ENCODE results near the gene UBA6. TPM values are rescaled to one million over a fixed set of nuclear protein-coding genes. Genes with fewer than 3 reads are reported as not detected.

UBA6 gene
- total RNA-seq, 4 donors from 2014 or later = 15.6 to 198 (median 67.3) TPM

GRCh38 chr4:67685532-67685859, 15.5 kb downstream of the UBA6 start:
- H3K36me3 ChIP-seq = no peaks in the 10 kb centered on the region
- TF ChIP-seq POLR2A (IDR thresholded peaks at IDR 0.05) (no peak), CTCF (IDR thresholded peaks at IDR 0.05) (no peak)
- H3K27ac ChIP-seq = no peak overlapping the region
- no peaks in the 10 kb centered on the region for H3K9me3 ChIP-seq
- no peaks in the 10 kb centered on the region for H3K27me3 ChIP-seq
- no peak for DNase-seq
- no peak overlapping the region for H3K4me3 ChIP-seq
- intact Hi-C loops (cut with DNase I; ENCODE audit: low total_unique reads) = no loop called here
- H3K4me1 ChIP-seq = no peaks in the 10 kb centered on the region

- intact Hi-C loops (cut with DNase I; ENCODE audit: low total_unique reads) = no loop called here
Measured at GRCh38 chr4:67684839-67685531, 16.0 kb downstream of the UBA6 start.

GRCh38 chr4:67682266-67682665, 18.7 kb downstream of the UBA6 start:
- intact Hi-C loops (cut with DNase I; ENCODE audit: low total_unique reads) = no loop called here
- H3K9me3 ChIP-seq = no peaks in the 10 kb centered on the region
- no peaks in the 10 kb centered on the region for H3K4me1 ChIP-seq
- no peaks in the 10 kb centered on the region for H3K36me3 ChIP-seq
- H3K27ac ChIP-seq = no peak overlapping the region
- no peak overlapping the region for H3K4me3 ChIP-seq
- TF ChIP-seq POLR2A (IDR thresholded peaks at IDR 0.05) (no peak), CTCF (IDR thresholded peaks at IDR 0.05) (no peak)
- no peak for DNase-seq
- no peaks in the 10 kb centered on the region for H3K27me3 ChIP-seq

More at GRCh38 chr4:67684839-67685531, 16.0 kb downstream of the UBA6 start:
- Histone ChIP-seq H3K4me3 (no peak overlapping the region), H3K27me3 (no peaks in the 10 kb centered on the region), H3K36me3 (no peaks in the 10 kb centered on the region), H3K4me1 (no peaks in the 10 kb centered on the region), H3K27ac (no peak overlapping the region), H3K9me3 (no peaks in the 10 kb centered on the region)
- no peak for DNase-seq
- TF ChIP-seq POLR2A (IDR thresholded peaks at IDR 0.05) = no peak
- no peak for TF ChIP-seq CTCF (IDR thresholded peaks at IDR 0.05)

- no peak for TF ChIP-seq CTCF (IDR thresholded peaks at IDR 0.05)
- TF ChIP-seq POLR2A (IDR thresholded peaks at IDR 0.05) = no peak
- H3K4me1 ChIP-seq = no peaks in the 10 kb centered on the region
Measured at GRCh38 chr4:67680581-67681222, 20.3 kb downstream of the UBA6 start.

GRCh38 chr4:67678612-67679011, 22.3 kb downstream of the UBA6 start:
- Histone ChIP-seq H3K27ac (no peak overlapping the region), H3K9me3 (no peaks in the 10 kb centered on the region), H3K36me3 (no peaks in the 10 kb centered on the region), H3K27me3 (no peaks in the 10 kb centered on the region), H3K4me3 (no peak overlapping the region), H3K4me1 (no peaks in the 10 kb centered on the region)
- no peak for TF ChIP-seq POLR2A (IDR thresholded peaks at IDR 0.05)
- TF ChIP-seq CTCF (IDR thresholded peaks at IDR 0.05) = no peak
- no peak for DNase-seq
- intact Hi-C loops (cut with DNase I; ENCODE audit: low total_unique reads) = no loop called here

More at GRCh38 chr4:67680581-67681222, 20.3 kb downstream of the UBA6 start:
- no peak overlapping the region for H3K4me3 ChIP-seq
- no peaks in the 10 kb centered on the region for H3K27me3 ChIP-seq
- no peak for DNase-seq
- intact Hi-C loops (cut with DNase I; ENCODE audit: low total_unique reads) = no loop called here
- no peaks in the 10 kb centered on the region for H3K9me3 ChIP-seq
- no peaks in the 10 kb centered on the region for H3K36me3 ChIP-seq
- H3K27ac ChIP-seq = no peak overlapping the region

Data from uterus (tissue), 4 donors.